ENCODE data around the gene SLC34A1.
"Not testable (repeated sequence)": the region's sequence is repeated elsewhere in the genome, so short reads cannot be mapped to it uniquely, and the experiment has no call there.

Gene SLC34A1

GRCh38 chr5:177373806-177374205 is 10.4 kb upstream of the SLC34A1 start:
- TF ChIP-seq CTCF (IDR thresholded peaks at IDR 0.05; ENCODE audit: low read depth, low read length): no peak
- H3K36me3 ChIP-seq: no peaks in the 10 kb centered on the region
- H3K9me3 ChIP-seq: no peaks in the 10 kb centered on the region
- no peak for DNase-seq
- no peaks in the 10 kb centered on the region for H3K4me1 ChIP-seq
- no peaks in the 10 kb centered on the region for H3K27me3 ChIP-seq
- no peak overlapping the region for H3K4me3 ChIP-seq (ENCODE audit: low read depth, low read length)

GRCh38 chr5:177374211-177374610 is 10.0 kb upstream of the SLC34A1 start:
- TF ChIP-seq CTCF (IDR thresholded peaks at IDR 0.05; ENCODE audit: low read depth, low read length): no peak
- no peaks in the 10 kb centered on the region for H3K36me3 ChIP-seq
- no peaks in the 10 kb centered on the region for H3K4me1 ChIP-seq
- H3K9me3 ChIP-seq: no peaks in the 10 kb centered on the region
- H3K4me3 ChIP-seq (ENCODE audit: low read depth, low read length): no peak overlapping the region
- DNase-seq: no peak
- no peaks in the 10 kb centered on the region for H3K27me3 ChIP-seq

GRCh38 chr5:177375516-177375915 is 8.7 kb upstream of the SLC34A1 start:
- H3K9me3 ChIP-seq; H3K4me1 ChIP-seq; H3K4me3 ChIP-seq (ENCODE audit: low read depth, low read length): not testable (repeated sequence)

GRCh38 chr5:177376107-177376506 is 8.1 kb upstream of the SLC34A1 start:
- H3K4me1 ChIP-seq: no peaks in the 10 kb centered on the region
- DNase-seq: no peak
- TF ChIP-seq CTCF (IDR thresholded peaks at IDR 0.05; ENCODE audit: low read depth, low read length): no peak
- no peaks in the 10 kb centered on the region for H3K27me3 ChIP-seq
- H3K36me3 ChIP-seq: no peaks in the 10 kb centered on the region
- no peaks in the 10 kb centered on the region for H3K9me3 ChIP-seq
- H3K4me3 ChIP-seq (ENCODE audit: low read depth, low read length): no peak overlapping the region

More at GRCh38 chr5:177375516-177375915, 8.7 kb upstream of the SLC34A1 start:
- not testable (repeated sequence) for H3K36me3 ChIP-seq, H3K27me3 ChIP-seq, DNase-seq

- H3K4me1 ChIP-seq: no peaks in the 10 kb centered on the region
- DNase-seq: no peak
These were observed 6.1 kb upstream of the SLC34A1 start for GRCh38 chr5:177377851-177378776.

More at GRCh38 chr5:177377851-177378776, 6.1 kb upstream of the SLC34A1 start:
- Histone ChIP-seq H3K4me3 (ENCODE audit: low read depth, low read length) (no peak overlapping the region), H3K36me3 (no peaks in the 10 kb centered on the region), H3K27me3 (no peaks in the 10 kb centered on the region), H3K9me3 (no peaks in the 10 kb centered on the region)
- no peak for TF ChIP-seq CTCF (IDR thresholded peaks at IDR 0.05; ENCODE audit: low read depth, low read length)
